Transverse colon (tissue), 3 donors: ENCODE results near the gene PNLIPRP1.

Experiments used
- POLR2A ChIP-seq: fragments of 450-650 bp; IDR thresholded peaks from one replicate; pipeline ENCODE4 v1.6.1; 2016; ENCODE audit warnings: antibody characterized with exemption, mild to moderate bottlenecking, moderate library complexity
- TF ChIP-seq, protein P1 (sequence below), 5 experiments: fragments of 200-600 bp in 3 of 5; fragments of 450-650 bp in 2 of 5; sonication (generic) in 3 of 5; IDR thresholded peaks; 1 replicate in 2 of 5; 2 replicates in 3 of 5; pipeline ENCODE4 v1.5.1; 2016 to 2017; ENCODE audit warnings: antibody characterized with exemption in 5 of 5, inconsistent platforms in 3 of 5, mild to moderate bottlenecking in 2 of 5, moderate library complexity in 1 of 5

GRCh38 chr10:116648903-116649302 lies 58.1 kb downstream of the PNLIPRP1 start:
- TF ChIP-seq, protein P1, sequence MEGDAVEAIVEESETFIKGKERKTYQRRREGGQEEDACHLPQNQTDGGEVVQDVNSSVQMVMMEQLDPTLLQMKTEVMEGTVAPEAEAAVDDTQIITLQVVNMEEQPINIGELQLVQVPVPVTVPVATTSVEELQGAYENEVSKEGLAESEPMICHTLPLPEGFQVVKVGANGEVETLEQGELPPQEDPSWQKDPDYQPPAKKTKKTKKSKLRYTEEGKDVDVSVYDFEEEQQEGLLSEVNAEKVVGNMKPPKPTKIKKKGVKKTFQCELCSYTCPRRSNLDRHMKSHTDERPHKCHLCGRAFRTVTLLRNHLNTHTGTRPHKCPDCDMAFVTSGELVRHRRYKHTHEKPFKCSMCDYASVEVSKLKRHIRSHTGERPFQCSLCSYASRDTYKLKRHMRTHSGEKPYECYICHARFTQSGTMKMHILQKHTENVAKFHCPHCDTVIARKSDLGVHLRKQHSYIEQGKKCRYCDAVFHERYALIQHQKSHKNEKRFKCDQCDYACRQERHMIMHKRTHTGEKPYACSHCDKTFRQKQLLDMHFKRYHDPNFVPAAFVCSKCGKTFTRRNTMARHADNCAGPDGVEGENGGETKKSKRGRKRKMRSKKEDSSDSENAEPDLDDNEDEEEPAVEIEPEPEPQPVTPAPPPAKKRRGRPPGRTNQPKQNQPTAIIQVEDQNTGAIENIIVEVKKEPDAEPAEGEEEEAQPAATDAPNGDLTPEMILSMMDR (IDR thresholded peaks at IDR 0.05): no peak
- no peak for TF ChIP-seq POLR2A
